Measurements from ENCODE around the gene EDC4. TPM values are rescaled to one million over a fixed set of nuclear protein-coding genes. Genes with fewer than 3 reads are reported as not detected.
"Not testable (repeated sequence)": the region's sequence is repeated elsewhere in the genome, so short reads cannot be mapped to it uniquely, and the experiment has no call there.

EDC4 gene
- total RNA-seq, 1 donor: 85.1 TPM

DNA sequence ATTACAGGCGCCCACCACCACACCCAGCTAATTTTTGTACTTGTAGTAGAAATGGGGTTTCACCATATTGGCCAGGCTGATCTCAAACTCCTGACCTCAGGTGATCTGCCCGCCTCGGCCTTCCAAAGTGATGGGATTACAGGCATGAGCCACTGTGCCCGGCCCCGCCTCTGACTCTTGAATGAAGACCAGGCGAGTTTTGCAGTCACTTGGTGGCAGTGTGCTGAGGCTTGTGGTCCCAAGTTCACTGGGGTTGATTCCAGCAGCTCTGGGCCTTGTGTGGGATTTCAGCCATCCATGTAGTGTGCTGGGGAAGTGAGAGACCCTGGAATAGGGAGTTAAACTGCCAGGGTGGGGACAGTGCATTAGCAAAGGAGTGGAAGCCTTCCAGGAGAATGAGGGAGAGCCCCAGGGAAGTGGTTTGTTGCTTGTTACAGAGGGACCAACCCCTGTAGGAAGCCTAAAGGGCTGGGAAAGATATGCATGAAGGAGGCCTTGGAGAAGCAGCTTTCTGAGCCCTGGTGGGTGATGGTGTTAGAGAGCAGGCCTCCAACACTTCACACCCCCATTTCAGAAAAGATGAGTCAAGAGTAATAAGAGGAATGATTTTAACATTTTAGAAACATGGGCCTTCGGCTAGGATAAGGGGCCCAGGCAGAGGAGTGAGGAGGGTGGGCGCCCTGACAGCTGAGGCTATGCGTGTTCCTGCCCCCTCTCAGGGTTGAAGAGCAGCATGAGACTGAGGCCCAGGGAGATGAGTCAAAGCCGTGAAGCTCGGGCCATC lies 34.7 kb downstream of the EDC4 start:
- TF ChIP-seq, protein P1, sequence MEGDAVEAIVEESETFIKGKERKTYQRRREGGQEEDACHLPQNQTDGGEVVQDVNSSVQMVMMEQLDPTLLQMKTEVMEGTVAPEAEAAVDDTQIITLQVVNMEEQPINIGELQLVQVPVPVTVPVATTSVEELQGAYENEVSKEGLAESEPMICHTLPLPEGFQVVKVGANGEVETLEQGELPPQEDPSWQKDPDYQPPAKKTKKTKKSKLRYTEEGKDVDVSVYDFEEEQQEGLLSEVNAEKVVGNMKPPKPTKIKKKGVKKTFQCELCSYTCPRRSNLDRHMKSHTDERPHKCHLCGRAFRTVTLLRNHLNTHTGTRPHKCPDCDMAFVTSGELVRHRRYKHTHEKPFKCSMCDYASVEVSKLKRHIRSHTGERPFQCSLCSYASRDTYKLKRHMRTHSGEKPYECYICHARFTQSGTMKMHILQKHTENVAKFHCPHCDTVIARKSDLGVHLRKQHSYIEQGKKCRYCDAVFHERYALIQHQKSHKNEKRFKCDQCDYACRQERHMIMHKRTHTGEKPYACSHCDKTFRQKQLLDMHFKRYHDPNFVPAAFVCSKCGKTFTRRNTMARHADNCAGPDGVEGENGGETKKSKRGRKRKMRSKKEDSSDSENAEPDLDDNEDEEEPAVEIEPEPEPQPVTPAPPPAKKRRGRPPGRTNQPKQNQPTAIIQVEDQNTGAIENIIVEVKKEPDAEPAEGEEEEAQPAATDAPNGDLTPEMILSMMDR (IDR thresholded peaks at IDR 0.05; ENCODE audit: insufficient read depth, low read depth, low read length): no peak
- H3K4me3 ChIP-seq (ENCODE audit: low read depth, low read length): no peak overlapping the region
- no peak for DNase-seq (ENCODE audit: low read depth)

- TF ChIP-seq, protein P1 (IDR thresholded peaks at IDR 0.05; ENCODE audit: insufficient read depth, low read depth, low read length): no peak
- no peak overlapping the region for H3K4me3 ChIP-seq (ENCODE audit: low read depth, low read length)
- no peak for DNase-seq (ENCODE audit: low read depth)
Measured at GRCh38 chr16:67909056-67909742, 36.3 kb downstream of the EDC4 start.

DNA sequence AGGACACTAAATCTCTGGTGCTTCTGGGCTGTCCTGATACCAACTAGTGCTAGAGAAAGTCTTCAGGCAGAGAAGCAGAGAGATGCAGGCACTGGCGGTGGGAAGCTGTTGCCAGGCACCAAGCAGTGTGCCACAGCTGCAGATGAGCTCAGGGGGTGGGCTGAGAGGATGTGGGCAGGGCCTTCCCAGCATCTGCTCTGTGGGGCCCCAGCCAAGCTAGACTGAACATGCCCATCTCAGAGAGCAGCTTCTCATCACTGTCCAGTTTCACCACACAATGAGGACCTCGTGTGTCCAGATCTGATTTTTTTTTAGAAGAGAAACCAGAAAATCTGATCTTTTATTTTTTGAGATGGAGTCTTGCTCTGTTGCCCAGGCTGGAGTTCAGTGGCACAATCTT lies 37.3 kb downstream of the EDC4 start:
- TF ChIP-seq, protein P1 (IDR thresholded peaks at IDR 0.05; ENCODE audit: insufficient read depth, low read depth, low read length): no peak
- H3K4me3 ChIP-seq (ENCODE audit: low read depth, low read length): no peak overlapping the region
- peak; percentile 46 for DNase-seq (ENCODE audit: low read depth)

DNA sequence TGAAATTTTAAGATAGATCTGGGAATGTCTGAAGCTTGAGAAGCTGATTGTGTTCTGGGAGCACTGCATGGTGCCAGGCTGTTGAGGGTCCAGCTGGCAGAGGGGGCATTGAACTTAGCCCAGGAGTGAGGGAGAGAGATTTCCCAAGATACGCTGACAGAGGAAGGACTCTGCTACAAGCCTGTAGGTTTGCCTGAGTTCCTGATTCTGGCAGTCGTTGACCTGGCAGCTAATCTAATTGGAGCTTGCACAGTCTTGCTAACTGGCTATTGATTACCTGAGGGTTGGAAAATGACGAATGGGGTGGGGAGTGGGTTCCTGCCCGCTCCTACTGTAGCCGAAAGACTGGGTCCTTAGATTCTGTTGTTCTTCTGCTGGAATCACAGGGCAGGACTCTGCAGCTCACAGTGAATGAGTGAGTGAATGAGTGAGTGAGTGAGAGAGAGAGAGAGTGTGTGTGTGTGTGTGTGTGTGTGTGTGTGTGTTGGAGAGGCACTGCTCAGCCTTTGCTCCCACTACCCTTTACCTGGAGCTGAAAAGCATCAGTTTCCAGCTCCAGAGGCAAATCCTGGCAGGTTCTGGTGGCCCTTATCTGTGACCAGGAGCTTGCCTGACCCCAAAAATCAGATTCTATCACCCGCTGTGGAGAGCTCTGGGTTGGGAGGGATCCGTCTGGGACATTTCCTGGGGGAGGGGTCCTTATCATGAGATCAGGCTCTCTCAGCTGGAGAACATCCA lies 42.1 kb downstream of the EDC4 start:
- H3K4me3 ChIP-seq (ENCODE audit: low read depth, low read length): no peak overlapping the region
- TF ChIP-seq, protein P1 (IDR thresholded peaks at IDR 0.05; ENCODE audit: insufficient read depth, low read depth, low read length): no peak
- DNase-seq (ENCODE audit: low read depth): no peak

DNA sequence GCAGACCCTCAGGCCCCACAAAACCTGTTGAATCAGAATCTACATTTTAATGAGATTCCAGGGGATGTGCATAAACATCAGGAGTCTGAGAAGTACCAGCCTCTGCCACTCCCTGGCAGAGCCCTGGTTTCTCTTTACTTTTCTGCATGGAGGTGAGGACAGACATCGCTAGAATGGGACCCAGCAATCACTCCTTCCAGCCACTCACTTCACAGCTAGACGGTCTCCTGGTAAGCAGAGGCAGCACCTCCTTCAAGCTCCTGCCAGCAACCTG lies 42.6 kb downstream of the EDC4 start:
- DNase-seq (ENCODE audit: low read depth); H3K4me3 ChIP-seq (ENCODE audit: low read depth, low read length): not testable (repeated sequence)

DNA sequence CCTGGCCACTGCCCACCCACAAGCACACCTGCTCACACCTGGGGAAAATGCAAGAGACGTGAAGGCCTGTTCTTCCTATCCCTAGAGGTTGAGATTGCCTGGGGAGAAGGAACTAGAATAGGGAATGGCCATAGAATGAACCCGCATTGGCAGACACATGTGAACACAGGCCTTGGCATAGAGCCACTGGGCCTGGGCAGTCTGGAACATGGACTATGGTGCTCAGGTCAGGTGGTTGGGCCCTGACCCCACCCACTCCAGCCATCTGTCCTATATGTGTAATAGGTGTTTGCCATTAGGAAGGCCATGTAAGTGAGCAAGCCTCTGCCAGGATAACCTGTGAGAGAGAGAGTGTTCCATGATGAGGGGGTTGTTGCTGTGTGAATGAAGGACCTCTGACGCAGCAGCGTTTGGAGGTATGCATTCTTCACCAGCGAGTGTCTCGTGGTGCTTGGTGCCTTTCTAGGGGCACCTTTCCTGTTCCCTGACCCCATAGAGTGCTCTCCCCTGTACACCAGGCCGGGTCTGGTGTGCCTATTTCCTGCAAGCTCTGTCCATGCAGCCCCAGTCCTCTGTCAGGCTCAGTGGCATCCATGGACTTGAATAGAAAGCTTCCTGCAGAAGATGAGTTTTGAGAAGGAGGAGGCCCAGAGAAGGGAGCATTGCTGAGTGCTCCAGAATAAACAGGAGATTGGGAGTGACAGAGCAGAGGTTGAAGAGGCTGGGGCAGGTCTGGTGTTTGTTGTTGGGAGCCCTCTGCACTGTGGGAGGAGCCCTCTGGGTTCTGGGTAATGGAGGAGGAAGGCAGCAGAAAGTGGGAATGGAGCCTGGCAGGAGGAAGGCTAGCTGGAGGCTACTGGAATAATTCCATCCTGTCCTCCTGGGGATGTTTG lies 43.2 kb downstream of the EDC4 start:
- DNase-seq (ENCODE audit: low read depth): no peak
- TF ChIP-seq, protein P1 (IDR thresholded peaks at IDR 0.05; ENCODE audit: insufficient read depth, low read depth, low read length): no peak
- H3K4me3 ChIP-seq (ENCODE audit: low read depth, low read length): no peak overlapping the region
